Measurements from ENCODE around the gene CCR7.
"Not testable (repeated sequence)": the region's sequence is repeated elsewhere in the genome, so short reads cannot be mapped to it uniquely, and the experiment has no call there.

Gene CCR7

DNA sequence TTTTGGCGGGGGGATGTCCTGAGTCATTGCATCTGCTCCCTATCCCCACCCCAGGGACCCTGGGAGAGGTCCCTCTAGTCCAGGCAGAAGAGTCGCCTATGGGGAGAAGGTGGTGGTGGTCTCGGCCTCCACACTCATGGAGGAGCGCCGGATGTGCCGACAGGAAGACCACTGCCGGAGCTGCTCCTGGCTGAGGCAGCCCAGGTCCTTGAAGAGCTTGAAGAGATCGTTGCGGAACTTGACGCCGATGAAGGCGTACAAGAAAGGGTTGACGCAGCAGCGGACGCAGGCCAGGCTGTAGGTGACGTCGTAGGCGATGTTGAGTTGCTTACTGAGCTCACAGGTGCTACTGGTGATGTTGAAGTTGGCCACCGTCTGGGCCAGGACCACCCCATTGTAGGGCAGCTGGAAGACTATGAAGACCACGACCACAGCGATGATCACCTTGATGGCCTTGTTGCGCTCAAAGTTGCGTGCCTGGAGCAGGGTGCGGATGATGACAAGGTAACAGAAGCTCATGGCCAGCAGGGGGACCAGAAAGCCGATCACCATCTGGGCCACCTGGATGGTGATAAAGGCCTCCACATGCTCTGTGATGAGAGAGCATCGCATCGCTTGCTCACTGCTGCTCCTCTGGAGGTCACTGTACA lies 10.5 kb downstream of the CCR7 start:
- H3K4me3 ChIP-seq = no peak overlapping the region
- H3K4me1 ChIP-seq = no peaks in the 10 kb centered on the region
- no peak for DNase-seq (ENCODE audit: low spot score in 2 of 2)
- H3K27me3 ChIP-seq (ENCODE audit: low read depth) = peaks cover 7% of the 10 kb centered on the region; the same call in 1 of the 2 replicates
- in situ Hi-C loops (cut with MboI; ENCODE audit: low sequenced_read_pairs) = no loop called here
- no peaks in the 10 kb centered on the region for H3K36me3 ChIP-seq (replicated peaks)
- H3K9me3 ChIP-seq = no peaks in the 10 kb centered on the region

GRCh38 chr17:40553694-40554534 lies 11.4 kb downstream of the CCR7 start:
- H3K27me3 ChIP-seq (ENCODE audit: low read depth) = peaks cover 7% of the 10 kb centered on the region; the same call in 1 of the 2 replicates
- no peaks in the 10 kb centered on the region for H3K4me1 ChIP-seq
- no peak for DNase-seq (ENCODE audit: low spot score in 2 of 2)
- H3K9me3 ChIP-seq = no peaks in the 10 kb centered on the region
- H3K4me3 ChIP-seq = no peak overlapping the region
- in situ Hi-C loops (cut with MboI; ENCODE audit: low sequenced_read_pairs) = no loop called here
- no peaks in the 10 kb centered on the region for H3K36me3 ChIP-seq (replicated peaks)

GRCh38 chr17:40552806-40553693 lies 12.2 kb downstream of the CCR7 start:
- Histone ChIP-seq H3K9me3 (no peaks in the 10 kb centered on the region), H3K27me3 (ENCODE audit: low read depth) (peaks cover 7% of the 10 kb centered on the region; the same call in 1 of the 2 replicates), H3K36me3 (replicated peaks) (no peaks in the 10 kb centered on the region), H3K4me1 (no peaks in the 10 kb centered on the region), H3K4me3 (no peak overlapping the region)
- DNase-seq (ENCODE audit: low spot score in 2 of 2) = no peak
- in situ Hi-C loops (cut with MboI; ENCODE audit: low sequenced_read_pairs) = no loop called here

GRCh38 chr17:40551879-40552768 lies 13.1 kb downstream of the CCR7 start:
- Histone ChIP-seq H3K4me3 (no peak overlapping the region), H3K4me1 (no peaks in the 10 kb centered on the region), H3K9me3 (no peaks in the 10 kb centered on the region), H3K36me3 (replicated peaks) (no peaks in the 10 kb centered on the region), H3K27me3 (ENCODE audit: low read depth) (peaks cover 7% of the 10 kb centered on the region; the same call in 1 of the 2 replicates)
- DNase-seq (ENCODE audit: low spot score in 2 of 2) = no peak
- in situ Hi-C loops (cut with MboI; ENCODE audit: low sequenced_read_pairs) = no loop called here

DNA sequence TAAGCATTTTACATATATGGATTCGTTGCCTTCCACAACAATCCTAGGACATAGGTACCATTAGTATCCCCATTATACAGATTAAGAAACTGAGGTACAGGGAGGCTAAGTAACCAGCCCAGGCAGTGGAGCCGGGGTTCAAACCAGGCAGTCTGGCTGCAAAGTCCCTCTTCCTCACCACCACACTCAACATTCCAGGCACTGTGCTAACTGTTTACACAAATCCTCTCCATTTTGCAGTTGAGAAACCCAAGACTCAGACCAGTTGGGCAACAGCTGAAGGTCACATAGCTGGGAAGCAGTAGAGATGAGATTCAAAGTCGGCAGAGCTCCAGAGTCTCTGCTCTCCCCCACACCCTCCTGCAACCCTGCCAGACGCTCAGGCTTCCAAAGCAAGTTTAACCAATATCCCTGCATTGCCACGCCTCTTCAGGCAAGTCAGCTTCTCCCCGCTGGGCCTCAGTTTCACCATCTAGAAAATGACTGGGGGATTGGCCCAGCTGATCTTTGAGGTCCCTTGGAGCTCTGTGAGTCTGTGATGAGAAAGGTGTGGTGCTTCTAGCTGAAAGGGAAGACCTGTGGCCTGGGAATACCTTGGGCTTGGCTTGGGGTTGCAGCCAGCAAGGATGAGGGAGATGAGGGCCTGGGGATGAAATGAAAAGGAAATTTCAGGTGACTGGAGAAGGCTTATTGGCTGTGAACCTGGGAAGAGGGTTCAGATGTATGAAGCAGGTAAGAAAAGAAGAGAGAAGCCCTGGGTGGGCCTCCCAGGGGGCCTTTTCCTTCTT lies 14.0 kb downstream of the CCR7 start:
- DNase-seq (ENCODE audit: low spot score in 2 of 2) = no peak
- no peak overlapping the region for H3K4me3 ChIP-seq
- H3K9me3 ChIP-seq = no peaks in the 10 kb centered on the region
- H3K36me3 ChIP-seq (replicated peaks) = no peaks in the 10 kb centered on the region
- no peaks in the 10 kb centered on the region for H3K4me1 ChIP-seq
- H3K27me3 ChIP-seq (ENCODE audit: low read depth) = no peaks in the 10 kb centered on the region
- in situ Hi-C loops (cut with MboI; ENCODE audit: low sequenced_read_pairs) = no loop called here

GRCh38 chr17:40550608-40551007 lies 14.7 kb downstream of the CCR7 start:
- H3K36me3 ChIP-seq (replicated peaks) = no peaks in the 10 kb centered on the region
- in situ Hi-C loops (cut with MboI; ENCODE audit: low sequenced_read_pairs) = no loop called here
- H3K4me1 ChIP-seq = no peaks in the 10 kb centered on the region
- no peak overlapping the region for H3K4me3 ChIP-seq
- H3K27me3 ChIP-seq (ENCODE audit: low read depth) = no peaks in the 10 kb centered on the region
- no peak for DNase-seq (ENCODE audit: low spot score in 2 of 2)
- H3K9me3 ChIP-seq = no peaks in the 10 kb centered on the region

DNA sequence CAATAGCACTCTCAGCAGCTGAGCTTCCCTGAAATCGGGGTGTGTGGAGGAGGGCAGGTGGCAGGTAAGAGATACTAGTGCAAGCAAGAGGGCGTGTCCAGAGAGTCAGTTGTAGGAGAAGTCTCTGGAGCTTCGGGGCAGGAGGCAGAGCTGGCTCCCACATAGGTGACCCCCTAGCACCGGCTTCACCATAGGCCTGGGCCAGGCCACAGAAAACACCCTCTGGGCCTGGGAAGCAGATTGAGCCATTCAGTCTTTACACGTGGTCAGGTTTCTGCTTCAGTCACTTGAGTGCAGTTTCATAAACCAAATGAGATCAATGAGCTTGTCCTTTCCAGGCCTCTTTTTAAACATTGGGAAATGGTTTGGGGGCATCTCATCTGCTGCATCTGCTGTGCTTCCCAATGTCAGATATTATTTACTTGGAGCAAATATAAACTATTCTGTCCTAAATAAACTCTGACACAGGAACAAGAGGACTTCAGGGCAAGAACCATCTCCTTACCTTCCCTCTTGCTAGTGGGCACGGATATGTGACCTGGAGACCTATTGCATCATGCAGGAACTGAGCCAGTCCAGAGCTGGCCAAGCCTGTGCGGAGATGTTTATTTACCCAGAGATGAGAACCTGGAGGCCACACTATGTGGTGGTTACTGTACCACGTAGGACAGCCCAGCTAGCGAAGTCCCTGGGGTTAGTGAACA lies 16.1 kb downstream of the CCR7 start:
- Histone ChIP-seq H3K4me3 (no peak overlapping the region), H3K27me3 (ENCODE audit: low read depth) (no peaks in the 10 kb centered on the region), H3K4me1 (no peaks in the 10 kb centered on the region), H3K9me3 (no peaks in the 10 kb centered on the region), H3K36me3 (replicated peaks) (no peaks in the 10 kb centered on the region)
- DNase-seq (ENCODE audit: low spot score in 2 of 2) = no peak
- in situ Hi-C loops (cut with MboI; ENCODE audit: low sequenced_read_pairs) = no loop called here

DNA sequence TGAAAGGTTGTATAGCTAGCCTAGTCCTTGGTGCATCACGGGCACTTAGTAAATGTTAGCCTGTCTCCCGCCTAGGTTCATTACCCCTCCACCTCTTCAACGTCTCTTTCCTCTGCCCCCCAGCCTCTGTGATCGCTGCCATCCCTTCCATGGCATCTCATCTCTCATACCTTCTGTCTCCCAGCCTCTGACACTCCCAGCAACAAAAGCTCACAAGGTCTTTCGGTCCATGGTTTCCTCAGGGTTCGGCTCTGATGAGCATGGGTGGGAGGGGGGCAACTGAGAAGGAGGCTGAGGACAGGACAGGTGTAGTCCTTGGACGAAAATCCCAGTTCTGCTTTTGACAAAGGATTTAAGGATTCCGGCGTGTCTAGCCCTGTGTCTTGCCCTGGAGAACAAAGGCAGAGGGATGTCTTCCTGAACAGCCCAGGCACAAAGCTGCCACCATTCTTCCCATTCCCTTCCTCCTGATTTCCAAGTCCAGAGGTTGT lies 16.7 kb downstream of the CCR7 start:
- Histone ChIP-seq H3K27me3 (ENCODE audit: low read depth) (no peaks in the 10 kb centered on the region), H3K9me3 (no peaks in the 10 kb centered on the region), H3K4me1 (no peaks in the 10 kb centered on the region), H3K36me3 (replicated peaks) (no peaks in the 10 kb centered on the region), H3K4me3 (no peak overlapping the region)
- no peak for DNase-seq (ENCODE audit: low spot score in 2 of 2)
- in situ Hi-C loops (cut with MboI; ENCODE audit: low sequenced_read_pairs) = no loop called here

DNA sequence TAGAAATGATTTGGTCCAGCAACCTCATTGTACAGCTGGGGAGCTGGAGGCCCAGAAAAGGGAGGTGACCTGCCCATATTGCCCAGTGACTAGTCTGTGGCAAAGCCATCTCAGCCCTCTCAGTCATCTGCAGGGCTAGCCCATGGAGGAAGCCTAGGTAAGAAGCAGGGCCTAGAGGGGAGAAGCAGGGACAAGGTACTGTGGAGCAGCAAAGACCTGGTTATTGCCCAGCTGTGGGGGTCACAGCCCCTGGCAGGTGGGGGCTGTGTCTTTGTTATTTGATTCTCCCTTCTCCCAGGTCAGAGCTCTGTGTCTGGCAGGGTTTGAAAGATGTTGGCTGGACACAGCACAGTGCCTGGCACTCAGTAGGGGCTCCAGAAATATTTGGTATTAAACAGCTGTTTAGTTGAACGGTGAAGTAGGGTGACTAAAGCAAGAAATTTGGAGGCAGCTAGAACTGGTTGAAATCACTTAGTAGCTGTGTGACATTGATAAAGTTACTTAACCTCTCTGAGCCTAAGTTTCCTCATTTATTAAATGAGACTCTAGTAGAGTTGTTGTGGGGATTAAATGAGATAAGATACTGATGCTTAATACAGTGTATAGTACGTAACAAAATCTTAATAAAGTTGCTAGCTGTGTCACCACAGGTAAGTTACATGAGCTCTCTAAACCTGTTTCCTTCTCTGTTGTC lies 17.3 kb downstream of the CCR7 start:
- H3K4me1 ChIP-seq = no peaks in the 10 kb centered on the region
- DNase-seq (ENCODE audit: low spot score in 2 of 2) = no peak
- H3K36me3 ChIP-seq (replicated peaks) = no peaks in the 10 kb centered on the region
- no peak overlapping the region for H3K4me3 ChIP-seq
- in situ Hi-C loops (cut with MboI; ENCODE audit: low sequenced_read_pairs) = no loop called here
- no peaks in the 10 kb centered on the region for H3K27me3 ChIP-seq (ENCODE audit: low read depth)
- no peaks in the 10 kb centered on the region for H3K9me3 ChIP-seq

- no peaks in the 10 kb centered on the region for H3K9me3 ChIP-seq
- no peak overlapping the region for H3K4me3 ChIP-seq
- H3K4me1 ChIP-seq = no peaks in the 10 kb centered on the region
- H3K27me3 ChIP-seq (ENCODE audit: low read depth) = no peaks in the 10 kb centered on the region
- DNase-seq (ENCODE audit: low spot score in 2 of 2) = peak in 1 of 2 experiments; percentile 34
- in situ Hi-C loops (cut with MboI; ENCODE audit: low sequenced_read_pairs) = no loop called here
- H3K36me3 ChIP-seq (replicated peaks) = no peaks in the 10 kb centered on the region
Observed at GRCh38 chr17:40547079-40547784, 18.0 kb downstream of the CCR7 start.

- in situ Hi-C loops (cut with MboI; ENCODE audit: low sequenced_read_pairs); DNase-seq (ENCODE audit: low spot score in 2 of 2); H3K4me1 ChIP-seq; H3K4me3 ChIP-seq; H3K27me3 ChIP-seq (ENCODE audit: low read depth); H3K36me3 ChIP-seq (replicated peaks); H3K9me3 ChIP-seq: not testable (repeated sequence)
Observed at GRCh38 chr17:40546497-40546896, 18.8 kb downstream of the CCR7 start.
